Esophagus squamous epithelium (tissue), 4 donors: ENCODE data around the gene FGD6.

ENCODE experiments used
- CTCF ChIP-seq, 6 experiments: fragments of 450-650 bp in 4 of 6; fragments of 200-600 bp in 2 of 6; sonication (generic) in 2 of 6; IDR thresholded peaks; one replicate each; pipeline ENCODE4 v1.5.1; 2016 to 2019; ENCODE audit warnings: antibody characterized with exemption in 6 of 6, mild to moderate bottlenecking in 4 of 6, moderate library complexity in 4 of 6
- POLR2A ChIP-seq, 4 donors: fragments of 450-650 bp; IDR thresholded peaks; one replicate each; pipeline ENCODE4 v1.6.1; 2017; ENCODE audit warnings: antibody characterized with exemption in 4 of 4, mild to moderate bottlenecking in 4 of 4, moderate library complexity in 3 of 4

GRCh38 chr12:95147866-95148265 is 69.4 kb downstream of the FGD6 start:
- TF ChIP-seq CTCF (IDR thresholded peaks at IDR 0.05) (no peak), POLR2A (IDR thresholded peaks at IDR 0.05) (no peak)
